ENCODE measurements around the gene SNF8. TPM values are rescaled to one million over a fixed set of nuclear protein-coding genes. Genes with fewer than 3 reads are reported as not detected.

SNF8 gene
- total and polyA plus RNA-seq, 9 of the 15 experiments (the other 6 are each of a cell fraction or from before 2014, with no cell fraction given), result 6.9 to 149 (median 117) TPM

GRCh38 chr17:48908047-48908843, 36.4 kb downstream of the SNF8 start, which contains the start of gene UBE2Z (continued):
- peak; percentile 75; the same call in 1 of the 2 replicates for TF ChIP-seq LCOR (CRISPR knock-in tag; IDR thresholded peaks at IDR 0.05)
- peak; percentile 62 to 78; a peak in 3 of 4 replicates for TF ChIP-seq MLLT1 (IDR thresholded peaks at IDR 0.05)
- TF ChIP-seq POLR2G (IDR thresholded peaks at IDR 0.05; ENCODE audit: low read depth, low read length), result peak; percentile 95
- peak; percentile 50; the same call in 1 of the 2 replicates for TF ChIP-seq NR2C1 (IDR thresholded peaks at IDR 0.05)
- TF ChIP-seq NR2C1 (tag; IDR thresholded peaks at IDR 0.05), result no peak
- TF ChIP-seq ZEB2 (IDR thresholded peaks at IDR 0.05), result peak; percentile 71
- peak in 1 of 2 experiments; percentile 85; a peak in 1 of 4 replicates for TF ChIP-seq BCLAF1 (IDR thresholded peaks at IDR 0.05; ENCODE audit: borderline replicate concordance in 1 of 2, control insufficient read depth in 1 of 2, low read depth in 2 of 2, low read length in 1 of 2)
- TF ChIP-seq DLX4 (CRISPR knock-in tag; IDR thresholded peaks at IDR 0.05), result no peak
- peak; percentile 89; the same call in 1 of the 2 replicates for TF ChIP-seq PHF8 (IDR thresholded peaks at IDR 0.05; ENCODE audit: borderline replicate concordance, low read length)
- peak; percentile 23 for TF ChIP-seq PCBP1 (IDR thresholded peaks at IDR 0.05; ENCODE audit: low read depth, low read length, poor library complexity, severe bottlenecking)
- peak; percentile 78 for TF ChIP-seq CXXC5 (CRISPR knock-in tag; IDR thresholded peaks at IDR 0.05)
- no peak for TF ChIP-seq RBM14 (IDR thresholded peaks at IDR 0.05; ENCODE audit: borderline replicate concordance, insufficient read depth, low read depth, low read length)
- TF ChIP-seq ZNF395 (CRISPR knock-in tag; IDR thresholded peaks at IDR 0.05), result peak; percentile 84
- TF ChIP-seq LEF1 (IDR thresholded peaks at IDR 0.05), result peak; percentile 65
- TF ChIP-seq POLR2AphosphoS5 (IDR thresholded peaks at IDR 0.05; ENCODE audit: control insufficient read depth, insufficient read depth, low read depth, low read length), result peak; percentile 76
- peak; percentile 48 to 77 for TF ChIP-seq FOXK2 (conservative IDR thresholded peaks at IDR 0.05 in 1 of 2, IDR thresholded peaks at IDR 0.05 in 1 of 2; ENCODE audit: low read depth in 2 of 2)
- peak; percentile 97 for TF ChIP-seq MAZ (CRISPR knock-in tag; conservative IDR thresholded peaks at IDR 0.05 in 1 of 2, IDR thresholded peaks at IDR 0.05 in 1 of 2)
- peak; percentile 76; the same call in 1 of the 2 replicates for TF ChIP-seq EHMT2 (IDR thresholded peaks at IDR 0.05)
- peak; percentile 78 for TF ChIP-seq GABPB1 (CRISPR knock-in tag; IDR thresholded peaks at IDR 0.05)
- peak; percentile 39 for TF ChIP-seq MEIS2 (IDR thresholded peaks at IDR 0.05; ENCODE audit: partially characterized antibody)
